Endometrial microvascular endothelial cells (primary cell): ENCODE results near the gene PSAP. TPM values are rescaled to one million over a fixed set of nuclear protein-coding genes. Genes with fewer than 3 reads are reported as not detected.

Experiments used
- in situ Hi-C: cut with HindIII; loops from 2 replicates; pipeline ENCODE4 v1.10.0; 2017; ENCODE audit warnings: low sequenced_read_pairs, low pct_unique_long_range_greater_than_20kb; ENCODE audit errors: inconsistent ontology term
- total RNA-seq: library from RNA; depleted of rRNA; stranded (reverse); fragments of >200 nt; gene quantifications from one replicate; pipeline ENCODE4 v1.2.3, GENCODE V29; 2015; ENCODE audit errors: inconsistent ontology term

PSAP gene
- total RNA-seq, 1 donor from 2014 or later: 727 TPM

- in situ Hi-C loops: no loop called here
Measured at GRCh38 chr10:71833451-71834342, 17.4 kb downstream of the PSAP start.

DNA sequence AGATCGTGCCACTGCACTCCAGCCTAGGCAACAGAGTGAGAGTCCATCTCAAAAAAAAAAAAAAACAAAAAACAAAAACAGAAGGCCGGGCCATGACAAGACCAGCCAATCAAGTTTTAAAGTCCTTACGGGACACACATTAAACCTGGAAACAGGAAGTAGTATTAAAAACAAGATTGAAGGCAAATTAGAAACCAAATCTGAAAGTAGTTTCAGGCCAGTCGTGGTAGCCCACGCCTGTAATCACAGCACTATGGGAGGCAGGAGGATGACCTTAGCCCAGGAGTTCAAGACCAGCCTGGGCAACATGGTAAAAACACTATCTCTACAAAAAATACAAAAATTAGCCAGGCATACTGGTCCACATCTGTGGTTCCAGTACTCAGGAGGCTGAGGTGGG lies 18.1 kb downstream of the PSAP start:
- in situ Hi-C loops: no loop called here

DNA sequence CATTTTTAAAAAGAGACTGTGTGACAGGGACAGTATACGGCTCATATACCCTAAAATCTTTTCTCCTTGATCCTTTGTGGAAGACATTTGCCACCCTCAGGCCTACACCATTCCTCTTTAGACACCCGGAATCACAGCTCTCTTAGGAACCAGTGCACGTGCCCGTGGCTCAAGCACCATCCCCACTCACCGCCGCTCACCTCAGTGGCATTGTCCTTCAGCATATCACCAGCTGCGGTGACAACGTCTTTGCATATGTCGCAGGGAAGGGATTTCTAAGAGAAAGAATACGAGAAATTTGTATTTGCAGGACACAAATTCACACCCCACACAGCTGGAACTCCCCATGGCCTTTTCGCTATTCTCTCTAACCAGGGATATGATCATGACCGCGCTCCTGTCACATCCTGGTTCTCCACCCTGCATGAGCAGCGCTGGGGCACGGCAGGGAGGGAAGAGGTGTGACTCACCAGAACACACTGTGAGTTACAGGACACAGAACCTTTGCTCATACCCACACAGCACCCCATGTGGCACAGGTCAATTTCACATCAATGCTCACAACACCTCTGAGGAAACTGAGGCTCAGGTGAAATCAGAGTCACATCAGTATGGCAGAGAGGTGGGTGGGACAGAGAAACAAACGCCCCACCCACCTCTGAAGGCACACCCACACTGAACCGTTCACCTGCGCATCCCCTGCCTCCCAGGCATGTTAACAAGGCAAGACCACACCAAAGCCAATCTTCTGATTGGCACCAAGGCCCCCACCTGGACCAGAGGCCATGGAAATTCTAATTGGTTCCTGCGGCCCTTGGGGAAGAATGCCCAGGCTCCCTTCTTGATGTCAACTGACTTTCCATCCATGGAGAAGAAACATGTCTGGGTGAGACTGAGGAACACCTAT lies 19.2 kb downstream of the PSAP start:
- in situ Hi-C loops: no loop called here

GRCh38 chr10:71830726-71831125 lies 20.3 kb downstream of the PSAP start:
- in situ Hi-C loops: no loop called here

DNA sequence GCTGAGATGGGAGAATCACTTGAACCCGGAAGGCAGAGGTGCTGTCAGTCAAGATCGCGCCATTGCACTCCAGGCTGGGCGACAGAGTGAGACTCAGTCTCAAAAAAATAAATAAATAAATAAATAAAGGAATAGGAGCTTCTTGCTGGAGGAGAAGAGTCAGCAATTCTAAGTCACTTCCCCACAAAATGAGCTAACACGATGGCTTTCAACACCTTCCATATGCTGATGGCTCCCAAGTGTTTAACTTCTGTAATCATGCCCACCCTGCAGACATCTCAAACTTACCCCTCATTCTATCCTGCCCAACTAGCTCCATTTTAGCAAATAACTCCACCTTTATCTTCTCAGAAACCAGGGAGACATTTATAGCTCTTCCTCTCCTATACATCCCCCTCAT lies 21.2 kb downstream of the PSAP start:
- in situ Hi-C loops: no loop called here

DNA sequence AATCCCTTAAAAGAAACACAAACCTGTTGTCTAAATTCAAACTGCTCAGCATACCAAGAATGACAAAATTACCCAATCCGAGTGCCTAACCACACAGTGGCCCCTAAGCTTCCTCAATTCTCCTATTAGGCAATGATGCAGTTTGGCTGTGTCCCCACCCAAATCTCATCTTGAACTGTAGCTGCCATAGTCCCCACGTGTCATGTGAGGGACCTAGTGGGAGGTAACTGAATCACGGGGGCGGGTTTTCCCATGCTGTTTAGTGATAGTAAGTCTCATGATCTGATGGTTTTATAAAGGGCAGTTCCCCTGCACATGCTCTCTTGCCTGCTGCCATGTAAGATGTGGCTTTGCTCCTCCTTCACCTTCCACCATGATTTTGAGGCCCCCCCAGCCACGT lies 21.9 kb downstream of the PSAP start:
- in situ Hi-C loops: no loop called here

DNA sequence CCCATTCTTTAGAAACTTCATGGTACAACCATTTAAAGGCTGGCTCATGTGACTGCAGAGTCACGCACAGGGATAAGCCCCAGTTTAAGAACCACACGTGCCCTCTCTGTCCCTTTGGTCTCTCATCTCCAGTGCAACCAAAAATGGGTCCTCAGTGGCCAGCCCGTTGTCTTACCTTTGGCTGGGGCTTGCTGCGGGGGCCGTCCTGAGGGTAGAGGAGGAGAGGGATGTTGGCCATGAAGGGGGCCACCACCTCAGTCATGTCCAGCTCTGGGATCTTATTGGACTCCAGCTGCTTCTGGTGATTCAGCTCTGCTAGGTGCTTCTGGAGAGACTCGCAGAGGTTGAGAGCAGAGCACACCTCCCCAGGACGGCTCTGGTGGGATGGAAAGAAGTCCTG lies 22.3 kb downstream of the PSAP start:
- in situ Hi-C loops: no loop called here

DNA sequence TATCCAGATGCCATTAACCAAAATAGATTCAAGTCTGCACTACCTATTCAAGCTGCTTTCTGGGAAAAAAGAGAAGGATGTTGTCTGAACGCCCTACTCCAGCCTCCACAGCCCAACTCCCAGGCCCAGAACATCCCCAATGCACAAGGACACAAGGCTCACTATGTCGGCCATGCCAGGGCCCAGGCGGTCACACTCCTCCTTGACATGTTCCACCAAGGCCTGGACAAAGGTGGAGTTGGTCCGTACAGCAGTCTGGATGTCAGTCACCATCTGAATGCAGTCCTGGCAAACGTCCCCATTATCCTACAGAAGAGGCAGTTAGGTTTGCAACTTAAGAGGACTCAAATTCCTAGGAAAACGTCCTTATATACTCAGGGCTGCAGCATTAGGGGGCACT lies 23.2 kb downstream of the PSAP start:
- in situ Hi-C loops: no loop called here

DNA sequence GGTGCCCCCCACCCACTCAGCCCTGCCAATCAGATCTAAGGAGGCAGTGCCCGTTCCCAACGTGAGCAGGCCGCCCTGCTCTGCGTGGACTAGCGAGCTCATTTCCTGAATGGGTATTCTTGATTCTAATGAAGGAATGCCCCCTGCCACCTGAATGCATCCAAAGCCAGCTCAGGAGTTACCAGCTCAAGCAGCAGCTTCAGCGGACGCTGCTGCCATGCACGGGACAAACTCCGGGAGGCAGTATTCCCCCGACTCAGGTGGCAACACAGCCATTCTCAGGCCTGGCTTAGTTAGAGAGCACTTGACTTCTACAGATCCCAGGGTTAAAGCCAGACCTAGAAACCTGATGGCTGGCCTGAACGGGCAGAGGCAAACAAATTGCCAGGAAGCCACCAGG lies 25.8 kb downstream of the PSAP start:
- in situ Hi-C loops: no loop called here

DNA sequence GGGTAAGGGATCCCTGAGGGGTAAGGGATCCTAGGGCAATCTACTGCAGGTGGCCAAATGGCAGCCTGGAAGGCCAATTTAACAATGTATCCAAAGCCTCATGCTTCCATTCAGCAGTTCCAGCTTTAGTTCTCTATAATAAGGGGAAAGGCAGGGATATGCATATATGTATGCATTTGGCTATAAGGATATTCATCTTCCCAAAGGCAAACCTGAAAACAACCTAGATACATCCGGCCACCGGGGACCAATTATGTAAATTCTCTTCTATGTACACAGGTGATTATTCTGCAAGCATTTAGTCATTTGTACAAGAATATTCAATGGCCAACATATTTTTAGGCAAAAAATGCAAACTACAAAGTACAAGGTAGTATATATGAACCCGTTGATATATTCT lies 26.7 kb downstream of the PSAP start:
- in situ Hi-C loops: no loop called here

GRCh38 chr10:71823356-71823755 lies 27.7 kb downstream of the PSAP start:
- in situ Hi-C loops: no loop called here

GRCh38 chr10:71821909-71822763 lies 28.9 kb downstream of the PSAP start:
- in situ Hi-C loops: no loop called here

DNA sequence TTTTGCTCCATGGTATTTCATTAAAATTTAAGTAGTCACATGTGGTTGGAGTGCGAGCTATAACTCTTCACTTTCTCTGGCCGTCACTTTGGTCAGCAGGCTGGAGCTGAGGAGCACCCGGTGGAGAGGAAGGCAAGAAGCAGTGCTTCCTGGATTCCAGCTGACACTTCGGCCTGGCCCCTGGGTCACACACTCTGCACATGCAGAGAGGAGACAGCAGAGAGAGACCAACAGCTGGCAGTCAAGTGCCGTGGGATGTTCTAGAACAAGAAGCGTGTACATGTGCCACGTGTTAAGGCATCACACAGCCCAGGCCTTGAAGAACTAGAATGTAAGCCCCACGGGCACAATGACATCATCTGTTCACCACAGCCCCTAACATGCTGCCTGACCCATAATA lies 30.1 kb downstream of the PSAP start:
- in situ Hi-C loops: no loop called here

GRCh38 chr10:71819985-71820384 lies 31.1 kb downstream of the PSAP start:
- in situ Hi-C loops: no loop called here

DNA sequence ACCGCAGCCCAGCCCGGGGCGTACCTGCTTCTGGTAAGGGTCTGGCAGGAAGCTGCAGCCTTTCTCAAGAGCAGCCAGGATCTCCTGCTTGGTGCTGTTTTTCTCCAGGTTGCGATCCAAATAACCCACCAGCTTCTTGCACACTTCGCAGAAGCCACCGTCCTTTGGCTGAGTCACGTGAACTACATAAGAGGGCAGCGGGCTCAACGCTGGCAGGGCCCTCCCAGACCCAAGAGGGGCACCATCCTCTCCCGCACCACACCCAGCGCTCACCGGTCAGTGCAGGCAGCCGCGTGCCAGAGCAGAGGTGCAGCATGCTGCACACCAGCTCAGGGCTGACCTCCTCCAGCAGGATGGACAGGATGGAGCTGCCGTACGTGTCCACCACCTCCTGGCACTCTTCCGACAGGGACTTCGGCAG lies 31.6 kb downstream of the PSAP start:
- in situ Hi-C loops: no loop called here

DNA sequence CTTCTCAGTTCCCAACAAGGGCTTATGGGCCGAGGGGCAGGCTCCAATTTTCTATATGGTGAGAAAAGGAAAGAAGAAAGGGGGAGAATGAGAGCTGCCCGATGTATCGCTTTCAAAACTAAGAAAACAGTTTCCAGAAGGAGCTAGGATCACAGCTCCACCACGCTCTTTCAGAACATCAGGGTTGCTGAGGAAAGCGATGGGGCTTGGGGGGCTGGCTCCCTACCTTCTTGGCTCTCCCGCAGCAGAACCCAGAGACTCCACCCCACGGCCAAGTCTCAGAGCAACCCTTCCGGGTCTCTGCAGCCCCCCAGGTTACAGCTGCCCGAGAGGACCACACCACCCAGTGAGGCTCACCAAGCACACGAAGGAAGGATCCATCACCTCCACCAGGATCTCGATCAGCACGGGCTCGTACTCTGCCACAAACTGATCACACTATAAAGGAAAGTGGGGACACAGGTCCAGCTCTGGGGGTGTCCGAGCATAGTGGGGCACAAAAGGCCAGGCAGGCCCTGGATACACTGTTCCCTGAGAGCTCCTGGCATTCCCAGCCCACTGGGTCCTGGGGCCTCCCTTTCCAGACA lies 32.3 kb downstream of the PSAP start:
- in situ Hi-C loops: no loop called here

DNA sequence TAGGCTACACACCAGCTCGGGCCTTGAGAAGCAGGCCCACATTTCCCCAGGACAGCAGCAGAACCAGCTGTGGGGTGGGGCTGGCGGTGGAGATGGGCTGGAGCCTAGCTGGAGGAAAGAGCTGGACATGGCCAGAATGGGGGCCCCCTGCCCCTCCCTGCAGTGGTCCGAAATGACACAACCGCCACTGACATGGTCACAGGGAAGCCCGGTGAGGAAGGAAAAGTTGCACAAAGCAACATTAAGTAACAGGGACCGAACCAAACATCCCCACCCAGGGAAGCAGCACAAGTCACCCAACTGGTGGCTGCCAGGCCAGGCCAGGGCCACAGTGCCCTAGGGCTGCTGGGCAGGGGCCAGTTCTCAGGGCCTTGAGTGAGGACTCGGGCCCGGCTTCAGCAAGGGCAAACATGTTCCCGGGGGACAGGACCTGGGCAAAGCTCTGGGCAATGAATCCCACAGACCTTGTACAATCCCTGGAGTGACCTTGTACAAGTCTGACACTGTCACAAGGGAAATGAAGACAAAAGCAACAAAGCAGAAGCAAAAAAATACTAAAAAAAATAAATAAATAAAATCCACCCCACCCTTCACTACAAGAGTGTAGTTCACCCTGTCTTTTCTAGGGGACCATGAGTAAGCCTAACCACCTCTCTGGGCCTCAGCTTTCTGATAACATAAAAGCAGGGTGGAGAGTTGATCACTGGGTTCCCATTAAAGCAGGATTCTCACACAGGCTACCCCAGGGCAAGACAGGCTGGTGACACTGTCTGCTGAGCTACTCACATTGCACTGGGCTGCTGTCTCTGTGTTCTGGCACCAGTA lies 33.0 kb downstream of the PSAP start:
- in situ Hi-C loops: no loop called here
